ENCODE data around the gene VTI1A. TPM values are rescaled to one million over a fixed set of nuclear protein-coding genes. Genes with fewer than 3 reads are reported as not detected.

The VTI1A gene
- total RNA-seq, 1 donor from 2014 or later = 30.1 TPM

DNA sequence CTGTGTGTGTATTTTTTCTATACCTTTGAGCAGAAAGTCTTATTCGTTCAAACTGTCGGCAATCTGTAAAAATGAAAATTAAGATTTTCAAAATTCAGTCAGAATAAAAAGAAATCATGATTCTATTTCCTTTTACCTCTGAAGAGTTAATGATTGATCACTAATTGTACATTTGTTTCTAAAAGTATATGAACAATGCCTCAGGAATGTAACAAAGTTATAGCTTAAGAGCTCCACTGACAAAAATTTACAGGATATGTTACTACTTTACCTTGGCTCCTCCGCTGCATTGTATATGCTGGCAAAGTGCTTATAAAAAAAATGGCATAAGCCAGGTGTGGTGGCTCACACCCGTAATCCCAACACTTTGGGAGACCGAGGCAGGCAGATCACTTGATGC lies 225.7 kb downstream of the VTI1A start:
- no peak for DNase-seq (ENCODE audit: low read depth)
- TF ChIP-seq, protein P1, sequence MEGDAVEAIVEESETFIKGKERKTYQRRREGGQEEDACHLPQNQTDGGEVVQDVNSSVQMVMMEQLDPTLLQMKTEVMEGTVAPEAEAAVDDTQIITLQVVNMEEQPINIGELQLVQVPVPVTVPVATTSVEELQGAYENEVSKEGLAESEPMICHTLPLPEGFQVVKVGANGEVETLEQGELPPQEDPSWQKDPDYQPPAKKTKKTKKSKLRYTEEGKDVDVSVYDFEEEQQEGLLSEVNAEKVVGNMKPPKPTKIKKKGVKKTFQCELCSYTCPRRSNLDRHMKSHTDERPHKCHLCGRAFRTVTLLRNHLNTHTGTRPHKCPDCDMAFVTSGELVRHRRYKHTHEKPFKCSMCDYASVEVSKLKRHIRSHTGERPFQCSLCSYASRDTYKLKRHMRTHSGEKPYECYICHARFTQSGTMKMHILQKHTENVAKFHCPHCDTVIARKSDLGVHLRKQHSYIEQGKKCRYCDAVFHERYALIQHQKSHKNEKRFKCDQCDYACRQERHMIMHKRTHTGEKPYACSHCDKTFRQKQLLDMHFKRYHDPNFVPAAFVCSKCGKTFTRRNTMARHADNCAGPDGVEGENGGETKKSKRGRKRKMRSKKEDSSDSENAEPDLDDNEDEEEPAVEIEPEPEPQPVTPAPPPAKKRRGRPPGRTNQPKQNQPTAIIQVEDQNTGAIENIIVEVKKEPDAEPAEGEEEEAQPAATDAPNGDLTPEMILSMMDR (conservative IDR thresholded peaks at IDR 0.05; ENCODE audit: low read depth, low read length) = no peak
- no peak overlapping the region for H3K4me3 ChIP-seq (ENCODE audit: low read depth, low read length)

DNA sequence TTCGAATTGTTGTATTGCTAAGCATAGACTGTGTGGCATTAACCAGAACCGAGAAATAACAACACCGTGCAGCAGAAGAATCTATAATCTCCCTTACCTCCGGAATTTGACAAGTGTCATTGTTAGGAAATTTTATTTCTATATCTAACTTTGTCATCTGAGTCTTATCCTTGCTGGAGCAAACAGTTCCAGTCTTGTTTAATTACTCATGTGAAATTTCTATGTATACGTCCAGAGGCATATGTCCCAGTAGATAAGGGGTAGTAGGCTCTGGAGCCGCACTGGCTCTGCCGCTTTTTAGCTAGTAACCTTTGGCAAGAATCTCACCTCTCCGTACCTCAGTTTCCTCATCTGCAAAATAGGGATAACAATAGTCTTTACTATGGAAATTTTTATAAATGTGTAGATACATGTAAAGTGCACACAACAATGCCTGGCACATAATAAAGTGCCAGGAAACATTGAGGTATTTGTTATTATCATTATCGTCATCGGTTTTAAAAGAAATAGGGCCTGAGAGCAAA lies 228.6 kb downstream of the VTI1A start:
- DNase-seq (ENCODE audit: low read depth) = no peak
- no peak overlapping the region for H3K4me3 ChIP-seq (ENCODE audit: low read depth, low read length)
- TF ChIP-seq, protein P1 (conservative IDR thresholded peaks at IDR 0.05; ENCODE audit: low read depth, low read length) = no peak

DNA sequence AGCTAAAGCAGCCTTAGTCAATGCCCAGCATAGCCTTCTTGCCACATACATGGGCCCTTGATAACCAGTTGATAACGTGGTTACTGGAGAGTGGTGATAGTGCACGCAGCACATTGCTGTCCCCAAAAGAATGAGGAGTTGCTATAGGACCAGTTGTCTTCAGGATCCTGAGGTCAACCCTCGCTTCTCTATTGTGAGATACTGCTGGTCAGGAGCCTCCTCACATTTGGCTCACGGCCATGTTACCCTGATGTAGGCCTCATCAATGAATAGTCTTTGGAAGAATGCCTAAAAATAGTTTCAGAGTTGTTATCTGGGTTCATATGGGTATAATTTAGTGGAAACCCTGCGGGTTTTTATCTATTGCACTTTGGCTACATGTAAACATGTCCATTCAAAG lies 230.7 kb downstream of the VTI1A start:
- DNase-seq (ENCODE audit: low read depth) = no peak
- TF ChIP-seq, protein P1 (conservative IDR thresholded peaks at IDR 0.05; ENCODE audit: low read depth, low read length) = no peak
- no peak overlapping the region for H3K4me3 ChIP-seq (ENCODE audit: low read depth, low read length)

DNA sequence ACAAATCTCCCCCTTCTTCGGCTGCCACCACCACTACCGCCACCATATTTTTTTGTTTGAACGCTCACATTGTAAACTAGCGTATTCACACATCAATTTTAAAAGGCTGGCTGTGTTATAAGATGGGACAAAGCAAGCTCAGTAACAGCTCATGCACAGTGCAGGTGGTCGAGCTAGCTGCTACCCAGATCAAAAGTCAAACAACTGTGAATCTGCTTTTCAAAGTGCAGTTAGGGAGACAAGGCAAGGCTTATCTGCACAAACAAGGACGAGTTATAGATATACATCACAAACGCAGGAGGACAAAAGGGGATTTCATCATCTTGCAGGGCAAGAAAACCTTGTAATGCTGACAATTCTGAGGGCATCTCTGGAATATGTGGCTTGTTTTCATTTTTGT lies 231.6 kb downstream of the VTI1A start:
- no peak overlapping the region for H3K4me3 ChIP-seq (ENCODE audit: low read depth, low read length)
- TF ChIP-seq, protein P1 (conservative IDR thresholded peaks at IDR 0.05; ENCODE audit: low read depth, low read length) = no peak
- no peak for DNase-seq (ENCODE audit: low read depth)

GRCh38 chr10:112678987-112679386 lies 232.0 kb downstream of the VTI1A start:
- TF ChIP-seq, protein P1 (conservative IDR thresholded peaks at IDR 0.05; ENCODE audit: low read depth, low read length) = no peak
- DNase-seq (ENCODE audit: low read depth) = no peak
- no peak overlapping the region for H3K4me3 ChIP-seq (ENCODE audit: low read depth, low read length)

GRCh38 chr10:112679392-112679791 lies 232.4 kb downstream of the VTI1A start:
- no peak overlapping the region for H3K4me3 ChIP-seq (ENCODE audit: low read depth, low read length)
- TF ChIP-seq, protein P1 (conservative IDR thresholded peaks at IDR 0.05; ENCODE audit: low read depth, low read length) = no peak
- DNase-seq (ENCODE audit: low read depth) = no peak

DNA sequence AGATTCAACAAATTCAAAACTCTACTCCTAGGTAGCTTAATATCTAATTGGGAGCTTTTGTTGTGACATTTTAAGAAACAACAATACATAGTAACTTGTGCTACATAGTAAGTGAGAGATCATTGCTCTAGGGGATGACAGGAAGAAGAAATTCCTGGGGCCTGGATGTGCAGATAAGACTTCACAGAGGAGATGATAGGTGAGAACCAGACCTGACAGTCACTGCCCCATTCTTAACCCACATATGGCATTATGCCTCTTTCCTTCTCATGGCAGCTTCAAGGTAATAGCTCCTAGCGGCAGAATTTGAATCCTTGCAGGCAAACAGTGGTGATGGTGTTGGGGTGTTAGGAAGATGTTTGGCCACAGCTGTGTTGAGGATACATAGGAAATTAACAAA lies 233.6 kb downstream of the VTI1A start:
- DNase-seq (ENCODE audit: low read depth) = no peak
- TF ChIP-seq, protein P1 (conservative IDR thresholded peaks at IDR 0.05; ENCODE audit: low read depth, low read length) = no peak
- H3K4me3 ChIP-seq (ENCODE audit: low read depth, low read length) = no peak overlapping the region

All from epithelial cell of proximal tubule (primary cell).